Mesodermal cell (in vitro differentiated cells): ENCODE measurements around the gene COLEC12.

Experiments
- H3K27ac ChIP-seq: 2 replicates; pipeline ENCODE4 v1.7.0; 2013; ENCODE audit warnings: mild to moderate bottlenecking, low read depth, low read length, moderate library complexity; ENCODE audit not compliant: severe bottlenecking
- H3K36me3 ChIP-seq: 2 replicates; pipeline ENCODE4 v1.7.1; 2013; ENCODE audit warnings: mild to moderate bottlenecking, low read length, moderate library complexity; ENCODE audit not compliant: control insufficient read depth, insufficient read depth
- H3K4me1 ChIP-seq: one replicate; pipeline ENCODE4 v1.7.1; 2013; ENCODE audit warnings: mild to moderate bottlenecking, low read length; ENCODE audit not compliant: insufficient read depth, control insufficient read depth, poor library complexity, severe bottlenecking
- H3K4me3 ChIP-seq: 2 replicates; pipeline ENCODE4 v1.7.0; 2013; ENCODE audit warnings: low read length, control low read depth, mild to moderate bottlenecking; ENCODE audit not compliant: insufficient read depth, poor library complexity, severe bottlenecking; ENCODE audit errors: extremely low read depth
- H3K9me3 ChIP-seq: 2 replicates; pipeline ENCODE4 v1.7.1; 2013; ENCODE audit warnings: mild to moderate bottlenecking, low read length, moderate library complexity; ENCODE audit not compliant: control insufficient read depth
- WGBS, 2 experiments: methylation state at CpG; one replicate each; pipeline ENCODE4 v1.1.5; 2013; ENCODE audit warnings: missing lambda C conversion rate in 2 of 2; ENCODE audit not compliant: insufficient coverage in 2 of 2; 5-methylcytosine and 5-hydroxymethylcytosine counted together

The COLEC12 gene

DNA sequence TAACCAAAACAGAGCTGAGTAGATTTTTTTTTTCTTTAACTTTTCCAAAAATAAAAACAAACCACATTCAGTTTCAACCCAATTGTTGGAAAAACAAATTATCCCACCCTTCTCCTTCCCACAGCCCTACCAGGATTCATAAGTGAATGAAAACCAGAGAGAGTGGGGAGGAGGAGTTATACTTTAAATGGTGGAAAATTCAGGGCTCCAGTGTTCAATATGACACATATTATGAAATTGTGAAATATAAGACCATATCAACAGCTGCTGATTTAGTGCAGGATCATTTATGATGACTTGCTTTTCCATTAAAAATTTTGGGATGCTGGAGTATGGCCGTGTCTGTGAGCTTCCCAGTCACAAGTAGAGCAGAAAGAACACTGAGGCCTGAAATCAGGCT, 26.7 kb downstream of the COLEC12 start:
- no peaks in the 10 kb centered on the region for H3K9me3 ChIP-seq
- H3K4me3 ChIP-seq: no peak overlapping the region
- 91 to 100% methylated on average over 1 of the region's 1 CpG for WGBS, 2 experiments
- H3K27ac ChIP-seq: no peak overlapping the region
- peaks cover 35% of the 10 kb centered on the region for H3K4me1 ChIP-seq
- H3K36me3 ChIP-seq: peaks cover 36% of the 10 kb centered on the region

DNA sequence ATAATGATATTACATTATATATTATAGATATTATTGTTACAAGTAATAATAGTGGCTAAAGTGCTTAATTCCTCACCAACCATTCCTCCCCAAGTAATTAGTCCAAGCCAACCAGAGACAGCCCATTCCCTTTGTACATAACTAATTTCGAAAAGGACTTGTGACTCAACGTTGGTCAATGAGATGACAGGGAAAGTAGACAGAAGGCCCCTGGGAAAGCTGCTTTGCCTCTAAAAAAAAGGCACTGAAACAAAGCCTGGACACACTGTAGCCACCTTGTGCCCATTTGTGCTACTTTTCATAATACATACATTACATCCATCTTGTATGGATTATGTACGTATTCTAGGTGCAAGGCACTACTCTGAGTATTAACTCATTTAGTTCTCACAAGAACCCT, 28.8 kb downstream of the COLEC12 start:
- WGBS, 2 experiments: 82 to 100% methylated on average over 2 to 3 of the region's 3 CpGs
- H3K4me3 ChIP-seq: no peak overlapping the region
- no peaks in the 10 kb centered on the region for H3K9me3 ChIP-seq
- peaks cover 22% of the 10 kb centered on the region for H3K36me3 ChIP-seq
- peaks cover 32% of the 10 kb centered on the region for H3K4me1 ChIP-seq
- no peak overlapping the region for H3K27ac ChIP-seq

DNA sequence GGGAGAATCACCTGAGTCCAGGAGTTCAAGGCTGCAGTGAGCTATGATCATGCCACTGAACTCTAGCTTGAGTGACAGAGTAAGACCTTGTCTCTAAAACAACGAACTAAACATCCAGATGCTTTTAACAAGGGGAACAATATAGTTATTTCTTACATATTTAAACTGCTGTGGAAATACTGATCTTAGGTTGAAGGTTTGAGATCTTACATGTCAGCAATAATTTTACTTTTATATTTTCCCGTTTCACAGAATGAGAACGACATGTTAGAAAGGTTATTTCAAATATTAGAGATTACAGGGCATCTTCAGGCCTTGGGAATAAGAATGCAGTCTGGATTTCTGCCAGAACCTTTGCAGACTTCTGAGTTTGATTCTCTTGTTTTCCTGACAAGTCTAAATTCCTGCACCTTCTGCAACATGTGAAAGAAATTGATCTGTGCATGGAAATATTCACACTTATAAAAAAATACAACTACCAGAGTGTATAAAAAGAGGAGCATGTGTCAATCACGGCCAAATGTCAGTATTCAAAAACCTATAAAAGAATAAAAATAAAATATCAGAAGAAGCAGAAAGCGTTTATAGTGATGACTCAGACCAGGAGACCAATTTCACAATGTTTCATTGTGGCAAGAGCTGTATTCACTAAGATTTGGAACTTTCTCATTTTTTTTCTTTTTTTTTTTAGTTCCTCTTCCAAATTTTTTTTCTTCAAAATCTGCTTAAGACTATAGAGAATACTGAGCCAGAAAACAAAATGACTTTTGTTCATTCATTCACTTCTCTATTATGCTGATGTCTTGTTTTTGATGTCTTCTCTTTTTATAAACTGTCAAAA, 29.6 kb downstream of the COLEC12 start:
- H3K9me3 ChIP-seq: no peaks in the 10 kb centered on the region
- no peak overlapping the region for H3K4me3 ChIP-seq
- H3K36me3 ChIP-seq: peaks cover 20% of the 10 kb centered on the region
- WGBS, 2 experiments: 100% methylated on average over 1 to 2 of the region's 5 CpGs
- H3K4me1 ChIP-seq: peaks cover 27% of the 10 kb centered on the region
- H3K27ac ChIP-seq: no peak overlapping the region

DNA sequence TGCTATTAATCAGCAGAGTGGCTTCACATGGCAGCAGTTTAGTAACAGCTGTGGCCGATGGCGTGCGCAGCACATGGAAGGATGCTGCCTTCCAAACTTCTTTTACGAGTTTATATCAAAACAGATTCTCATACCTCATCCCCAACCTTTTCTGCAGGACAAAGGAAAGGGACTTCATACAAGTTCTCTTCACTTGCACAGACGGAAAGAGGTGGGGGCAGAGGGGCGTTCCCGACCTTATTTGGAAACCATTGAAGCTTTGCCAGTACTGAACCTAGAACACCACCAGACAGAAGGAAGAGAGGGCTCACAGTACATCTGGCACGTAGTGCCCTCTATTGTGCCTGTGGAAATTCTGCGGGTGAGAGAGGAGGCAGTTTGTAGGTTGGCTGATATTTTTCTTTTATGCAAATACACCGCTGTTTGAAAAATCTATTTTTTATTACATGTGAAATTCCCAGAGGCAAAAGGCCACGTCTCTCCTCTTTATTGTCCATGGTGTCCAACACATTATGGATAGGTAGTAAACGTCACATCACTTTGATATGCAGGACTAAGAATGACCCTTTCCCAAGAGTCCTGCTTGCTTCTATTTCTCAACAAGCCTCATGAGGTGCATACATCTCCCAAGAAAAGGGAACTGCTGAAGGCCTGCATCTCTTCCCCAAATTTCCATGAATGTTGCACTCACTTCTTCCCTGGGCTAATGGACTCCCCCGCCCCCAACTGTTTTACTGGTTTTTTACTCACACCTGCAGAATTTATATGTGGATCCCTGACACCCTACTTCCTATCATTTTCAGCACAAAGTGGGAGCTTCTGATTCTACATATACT, 31.3 kb downstream of the COLEC12 start:
- H3K9me3 ChIP-seq: no peaks in the 10 kb centered on the region
- H3K27ac ChIP-seq: no peak overlapping the region
- no peak overlapping the region for H3K4me3 ChIP-seq
- H3K36me3 ChIP-seq: peaks cover 16% of the 10 kb centered on the region
- WGBS, 2 experiments: 86 to 87% methylated on average over 8 of the region's 13 CpGs
- peaks cover 10% of the 10 kb centered on the region for H3K4me1 ChIP-seq

DNA sequence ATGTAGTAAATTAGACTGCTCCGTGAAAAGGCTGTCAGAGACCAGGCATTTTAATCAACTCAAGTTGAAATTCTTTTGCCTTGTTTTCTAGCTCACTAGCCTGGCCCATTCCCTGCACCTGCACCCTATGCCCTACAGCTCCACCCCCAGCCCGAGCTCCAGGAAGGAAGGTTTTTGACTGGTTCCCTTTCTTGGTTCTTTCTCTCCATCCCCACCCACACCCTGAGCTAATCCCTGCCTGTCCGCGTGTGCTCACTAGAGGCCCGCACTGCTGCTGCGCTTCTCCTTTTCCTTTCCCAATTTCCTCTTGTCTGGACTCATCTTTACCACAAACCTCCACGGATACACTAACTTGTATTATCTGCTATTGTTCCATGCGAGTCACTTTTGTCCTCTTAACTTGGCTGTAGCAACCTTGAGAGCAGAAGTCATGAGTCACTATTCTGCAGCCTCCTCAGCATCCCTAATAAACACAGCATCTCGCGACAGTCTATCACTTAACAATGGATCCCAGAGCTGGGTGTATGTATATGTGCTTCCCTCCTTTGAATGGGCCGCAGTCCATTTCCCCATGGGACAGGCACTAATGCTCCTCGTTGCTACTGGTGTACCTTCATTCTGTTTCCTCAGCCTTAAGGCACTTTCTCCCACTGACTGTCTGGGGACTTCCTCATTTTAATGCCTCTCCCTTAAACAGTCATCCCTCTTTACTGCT, 36.5 kb downstream of the COLEC12 start:
- Histone ChIP-seq H3K36me3 (peaks cover 16% of the 10 kb centered on the region), H3K4me1 (peaks cover 12% of the 10 kb centered on the region), H3K4me3 (no peak overlapping the region), H3K9me3 (no peaks in the 10 kb centered on the region), H3K27ac (peak overlapping the region; percentile 24)
- 58 to 59% methylated on average over 10 of the region's 12 CpGs for WGBS, 2 experiments

DNA sequence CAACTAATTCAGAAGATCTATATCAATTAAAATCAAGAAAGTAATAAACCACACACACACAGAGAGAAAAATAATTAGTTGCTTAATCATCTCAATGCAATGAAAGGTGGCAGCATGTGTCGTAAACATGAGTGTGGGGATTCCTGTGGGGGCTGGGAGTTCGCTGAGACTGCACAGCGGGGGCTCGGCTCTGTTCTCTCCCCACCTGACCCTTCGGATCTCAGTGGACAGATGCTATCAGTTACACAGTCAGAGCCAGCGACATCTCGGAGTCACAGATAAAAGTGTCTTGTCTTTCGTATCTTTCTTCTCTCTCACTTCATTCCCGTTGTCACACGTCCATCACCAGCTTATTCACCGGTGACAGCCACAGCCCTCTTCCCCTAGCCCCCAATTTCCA, 37.1 kb downstream of the COLEC12 start:
- peaks cover 16% of the 10 kb centered on the region for H3K36me3 ChIP-seq
- H3K27ac ChIP-seq: peak overlapping the region; percentile 24
- no peak overlapping the region for H3K4me3 ChIP-seq
- no peaks in the 10 kb centered on the region for H3K9me3 ChIP-seq
- 66% methylated on average over 11 of the region's 11 CpGs for WGBS, 2 experiments
- H3K4me1 ChIP-seq: peaks cover 15% of the 10 kb centered on the region

DNA sequence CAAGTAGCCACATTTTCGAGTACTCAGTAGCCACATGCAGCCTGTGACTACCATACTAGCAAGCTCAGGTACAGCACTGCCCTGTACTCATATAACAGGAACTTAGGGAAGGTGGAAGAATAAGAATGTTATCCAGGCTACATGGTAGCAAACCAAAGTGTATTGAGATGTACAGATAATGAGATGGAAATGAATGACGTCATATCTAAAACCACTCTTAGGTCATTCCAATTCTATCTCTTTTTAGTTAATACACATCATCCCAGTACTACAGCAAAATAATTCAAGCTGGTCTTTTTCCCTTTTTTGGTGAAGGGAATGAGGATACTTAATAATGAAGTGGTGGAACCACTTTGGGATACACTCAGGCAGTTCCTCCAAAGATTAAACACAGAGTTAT, 38.7 kb downstream of the COLEC12 start:
- Histone ChIP-seq H3K4me1 (peaks cover 30% of the 10 kb centered on the region), H3K36me3 (peaks cover 19% of the 10 kb centered on the region), H3K4me3 (no peak overlapping the region), H3K27ac (no peak overlapping the region), H3K9me3 (no peaks in the 10 kb centered on the region)
- no CpG with 5 or more reads among the region's 2 CpGs for WGBS, 2 experiments

DNA sequence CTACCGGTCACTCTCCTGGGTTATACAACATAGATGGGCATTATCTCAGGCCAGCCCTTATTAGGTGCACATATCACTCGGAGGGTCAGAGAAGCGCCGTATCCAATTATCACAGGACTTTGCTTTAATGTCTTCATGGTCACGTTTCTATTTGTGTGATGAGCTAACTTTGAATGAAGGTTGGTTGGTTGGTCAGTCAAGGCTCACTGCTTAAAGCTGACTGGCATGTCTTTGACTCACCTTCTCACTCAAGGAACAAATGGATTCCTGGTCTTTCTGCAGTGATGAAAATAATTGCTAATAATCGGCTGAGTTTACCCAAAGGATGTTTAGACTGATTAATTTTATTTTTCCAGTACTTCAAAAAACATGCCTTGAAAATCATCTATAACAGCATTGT, 39.7 kb downstream of the COLEC12 start:
- H3K9me3 ChIP-seq: no peaks in the 10 kb centered on the region
- H3K27ac ChIP-seq: no peak overlapping the region
- peaks cover 35% of the 10 kb centered on the region for H3K4me1 ChIP-seq
- WGBS, 2 experiments: 90 to 100% methylated on average over 4 of the region's 6 CpGs
- peaks cover 22% of the 10 kb centered on the region for H3K36me3 ChIP-seq
- H3K4me3 ChIP-seq: no peak overlapping the region

DNA sequence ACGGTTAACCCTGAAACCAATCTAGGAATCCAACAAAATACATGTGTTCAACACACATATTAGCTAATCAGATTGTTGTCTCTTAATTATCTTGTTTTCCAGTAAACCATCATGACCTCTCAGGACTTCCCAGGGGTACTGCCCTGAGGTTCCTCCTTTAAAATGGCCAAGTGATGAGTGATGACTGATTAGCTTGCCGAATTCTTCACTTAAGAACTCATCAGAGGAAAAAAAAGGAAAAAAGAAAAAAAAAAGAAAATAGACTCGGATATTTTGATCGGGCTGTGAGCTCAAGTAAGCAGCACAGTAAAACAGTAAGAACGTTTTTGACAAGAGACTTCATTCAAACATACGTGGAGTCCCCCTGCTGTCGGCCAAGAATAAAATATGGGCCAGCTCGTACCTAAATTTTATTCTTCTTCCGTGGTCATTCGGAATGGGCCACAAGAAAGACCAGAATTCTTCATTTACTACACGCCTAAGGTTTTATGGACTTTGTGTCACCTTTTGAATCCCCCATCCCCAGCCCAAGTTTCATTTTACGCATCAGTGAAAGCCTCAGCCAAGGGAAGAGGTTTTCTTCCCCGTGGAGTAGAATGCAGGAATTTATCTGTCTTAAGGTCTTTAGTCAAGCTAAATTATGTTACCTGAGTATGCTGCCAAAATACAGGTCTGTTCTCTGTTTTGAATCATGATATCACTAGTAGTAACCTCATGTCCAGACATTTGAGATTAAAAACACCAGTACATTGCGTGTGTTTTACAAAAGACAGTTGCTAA, 40.5 kb downstream of the COLEC12 start:
- Histone ChIP-seq H3K4me1 (peaks cover 35% of the 10 kb centered on the region), H3K9me3 (no peaks in the 10 kb centered on the region), H3K36me3 (peaks cover 25% of the 10 kb centered on the region), H3K4me3 (no peak overlapping the region), H3K27ac (no peak overlapping the region)
- WGBS, 2 experiments: 83 to 95% methylated on average over 8 to 9 of the region's 14 CpGs
